ENCODE data around the gene KLF18. TPM values are rescaled to one million over a fixed set of nuclear protein-coding genes. Genes with fewer than 3 reads are reported as not detected.
"Not testable (repeated sequence)": the region's sequence is repeated elsewhere in the genome, so short reads cannot be mapped to it uniquely, and the experiment has no call there.

Gene KLF18
- total RNA-seq, 1 experiment from 2014 or later = not detected

DNA sequence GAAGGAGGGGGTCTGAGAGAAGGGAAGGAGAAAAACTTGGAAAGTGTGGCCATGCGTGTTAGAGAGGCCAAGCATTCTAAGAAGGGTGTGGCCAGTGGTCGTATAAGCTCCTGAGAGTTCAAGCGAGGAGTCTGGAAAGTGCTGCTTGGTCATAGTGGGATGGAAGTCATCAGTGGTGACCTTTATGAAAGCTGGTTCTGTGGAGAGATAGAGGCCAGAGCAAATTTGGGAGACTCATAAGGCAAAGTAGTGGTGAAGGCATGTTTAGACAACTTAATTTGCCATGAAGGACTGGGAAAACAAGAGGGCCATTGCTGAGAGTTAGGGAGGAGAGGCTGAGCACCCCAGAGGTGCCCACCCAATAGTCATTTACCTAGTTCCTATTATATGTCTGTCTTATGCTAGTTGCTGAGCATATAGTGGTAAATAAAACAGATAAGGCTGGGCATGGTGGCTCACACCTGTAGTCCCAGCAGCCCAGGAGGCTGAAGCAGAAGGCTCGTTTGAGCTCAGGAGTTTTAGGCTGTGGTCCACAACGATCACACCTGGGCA is 21.0 kb downstream of the KLF18 start:
- DNase-seq (ENCODE audit: low spot score) = no peak

DNA sequence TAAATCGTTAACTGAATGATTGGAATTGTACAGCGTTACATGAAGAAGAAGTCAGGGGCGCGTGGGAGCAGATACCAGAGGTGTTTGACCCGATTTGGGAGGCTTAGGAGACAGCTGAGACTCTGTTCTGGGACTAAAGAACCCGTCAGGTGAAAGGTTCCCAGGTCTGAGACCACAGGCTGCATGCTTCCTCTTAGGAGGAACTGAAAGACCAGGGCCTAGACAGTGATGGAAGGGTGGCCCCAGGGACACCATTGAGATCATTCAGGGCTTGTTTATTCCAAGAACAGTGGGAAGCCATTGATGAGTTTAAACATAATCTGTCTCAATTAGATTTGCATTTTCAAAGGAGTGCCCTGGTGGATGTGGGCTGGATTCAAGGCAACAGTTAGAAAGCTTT is 21.9 kb downstream of the KLF18 start:
- no peak for DNase-seq (ENCODE audit: low spot score)

DNA sequence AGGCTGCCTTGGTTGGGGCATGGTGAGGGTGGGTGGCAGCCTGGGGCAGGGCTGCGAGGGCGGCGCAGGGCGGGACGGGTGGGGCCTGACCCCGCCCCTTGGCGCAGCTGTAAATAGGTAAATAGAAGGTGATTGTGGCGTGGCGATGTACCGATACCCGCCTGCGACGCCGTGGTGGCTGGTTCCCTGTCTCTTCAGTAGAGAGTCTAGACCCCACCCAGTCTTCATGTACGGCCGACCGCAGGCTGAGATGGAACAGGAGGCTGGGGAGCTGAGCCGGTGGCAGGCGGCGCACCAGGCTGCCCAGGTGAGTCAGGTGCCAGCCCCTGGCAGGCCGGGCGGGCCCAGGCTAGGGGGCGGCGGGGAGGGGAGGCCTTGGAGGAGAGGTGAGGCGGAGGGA is 22.7 kb downstream of the KLF18 start, which contains the start of gene KLF17:
Gene KLF17, plus strand, starts transcription at position 140 of the 400 bp plus-strand sequence. Its CDS starts 87 bp downstream, at position 227.
- DNase-seq (ENCODE audit: low spot score) = no peak

DNA sequence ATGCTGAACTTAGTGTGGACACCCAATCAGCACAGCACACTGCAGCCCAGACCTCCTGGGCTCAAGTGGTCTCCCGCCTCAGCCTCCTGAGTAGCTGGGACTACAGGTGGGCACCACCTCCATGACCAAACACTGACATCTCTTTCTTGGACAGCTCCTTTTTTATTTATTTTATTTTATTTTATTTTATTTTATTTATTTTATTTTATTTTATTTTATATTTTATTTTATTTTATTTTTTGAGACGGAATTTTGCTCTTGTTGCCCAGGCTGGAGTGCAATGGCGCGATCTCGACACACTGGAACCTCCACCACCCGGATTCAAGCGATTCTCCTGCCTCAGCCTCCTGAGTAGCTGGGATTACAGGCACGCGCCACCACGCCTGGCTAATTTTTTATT is 24.2 kb downstream of the KLF18 start:
- not testable (repeated sequence) for DNase-seq (ENCODE audit: low spot score)

DNA sequence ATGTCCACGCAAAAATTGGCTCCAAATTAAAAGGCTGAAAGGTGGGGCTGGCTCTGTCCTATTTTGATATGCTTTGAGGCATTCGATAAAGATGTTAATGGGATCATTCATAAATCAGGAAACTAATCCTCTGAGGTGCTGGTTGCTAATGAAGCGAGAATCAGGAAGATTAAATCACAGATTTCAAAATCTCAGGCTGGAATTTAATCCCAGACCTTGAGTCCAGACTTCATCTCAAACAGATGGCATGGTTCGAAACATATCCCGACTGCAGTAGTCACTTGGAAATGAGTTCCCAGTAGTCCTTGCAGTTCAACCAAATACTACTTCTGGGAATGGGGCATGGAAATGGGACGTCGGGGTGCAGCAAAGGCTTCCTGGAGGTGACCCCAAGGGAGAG is 27.3 kb downstream of the KLF18 start:
- no peak for DNase-seq (ENCODE audit: low spot score)

DNA sequence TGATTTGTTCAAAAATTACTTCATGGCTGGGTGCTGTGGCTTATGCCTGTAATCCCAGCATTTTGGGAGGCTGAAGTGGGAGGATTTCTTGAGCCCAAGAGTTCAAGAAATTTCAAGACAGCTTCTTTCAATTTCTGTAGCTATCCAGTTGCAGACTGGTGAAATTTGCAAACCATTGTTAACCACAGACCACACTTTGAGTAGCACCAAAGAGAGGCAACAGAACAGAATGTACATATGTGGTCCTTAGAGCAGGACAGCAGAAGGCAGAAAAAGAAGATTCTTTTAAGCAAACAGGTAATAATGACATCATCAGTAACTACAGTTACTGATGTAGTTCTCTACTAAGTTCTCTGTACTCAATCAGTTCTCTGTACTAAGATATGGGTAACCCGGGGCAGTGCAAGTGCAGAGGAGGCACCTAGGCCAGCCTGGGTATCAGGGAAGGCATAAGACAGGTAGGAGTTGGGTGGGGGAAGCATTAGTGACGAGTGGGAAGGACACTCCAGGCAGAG is 28.3 kb downstream of the KLF18 start:
- no peak for DNase-seq (ENCODE audit: low spot score)

DNA sequence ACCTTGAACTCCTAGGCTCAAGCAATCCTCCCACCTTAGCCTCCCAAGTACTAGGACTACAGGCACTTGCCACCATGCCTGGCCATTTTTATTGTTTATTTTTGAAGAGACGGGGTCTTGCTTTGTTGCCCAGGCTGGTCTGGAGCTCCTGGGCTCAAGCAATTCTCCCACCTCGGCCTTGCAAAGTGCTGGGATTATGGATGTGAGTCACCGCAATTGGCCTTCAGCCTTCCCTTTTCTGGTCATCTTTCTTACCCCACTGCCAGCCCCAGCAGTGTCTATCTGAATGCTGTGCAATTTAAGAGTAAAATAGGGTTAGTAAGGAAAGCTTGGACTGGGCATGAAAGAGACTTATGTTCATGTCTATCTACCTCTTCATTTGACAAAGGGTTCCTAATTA is 28.9 kb downstream of the KLF18 start:
- DNase-seq (ENCODE audit: low spot score) = no peak

DNA sequence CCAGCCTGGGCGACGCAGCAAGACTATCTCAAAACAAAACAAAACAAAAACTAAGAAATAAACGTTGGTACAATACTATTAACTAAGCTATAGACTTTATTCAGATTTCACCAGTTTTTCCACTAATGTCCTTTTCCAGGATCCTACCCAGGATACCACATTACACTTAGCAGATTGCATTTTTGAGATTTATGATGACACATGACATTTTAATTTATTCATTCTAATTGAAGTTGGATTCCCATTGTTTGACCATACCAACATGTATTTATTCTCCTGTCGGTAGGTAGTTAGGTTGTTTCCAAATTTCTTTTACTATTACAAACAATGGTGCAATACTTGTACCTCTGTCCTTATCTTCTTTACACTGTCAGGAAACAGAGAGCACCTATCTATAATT is 29.6 kb downstream of the KLF18 start:
- DNase-seq (ENCODE audit: low spot score) = no peak

DNA sequence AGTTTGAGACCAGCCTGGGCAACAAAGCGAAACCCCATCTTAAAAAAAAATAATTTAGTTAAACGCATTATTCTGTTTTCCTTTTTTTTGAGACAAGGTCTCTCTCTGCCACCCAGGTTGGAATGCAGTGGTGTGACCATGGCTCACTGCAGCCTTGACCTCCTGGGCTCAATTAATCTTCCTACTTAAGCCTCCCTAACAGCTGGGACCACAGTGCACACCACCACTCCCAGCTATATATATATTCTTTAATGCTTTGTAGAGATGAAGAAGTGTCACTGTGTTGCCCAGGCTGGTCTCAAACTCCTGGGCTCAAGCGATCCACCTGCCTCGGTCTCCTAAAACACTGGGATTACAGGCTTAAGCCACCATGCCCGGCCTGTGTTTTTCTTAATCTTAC is 30.5 kb downstream of the KLF18 start:
- DNase-seq (ENCODE audit: low spot score) = no peak

DNA sequence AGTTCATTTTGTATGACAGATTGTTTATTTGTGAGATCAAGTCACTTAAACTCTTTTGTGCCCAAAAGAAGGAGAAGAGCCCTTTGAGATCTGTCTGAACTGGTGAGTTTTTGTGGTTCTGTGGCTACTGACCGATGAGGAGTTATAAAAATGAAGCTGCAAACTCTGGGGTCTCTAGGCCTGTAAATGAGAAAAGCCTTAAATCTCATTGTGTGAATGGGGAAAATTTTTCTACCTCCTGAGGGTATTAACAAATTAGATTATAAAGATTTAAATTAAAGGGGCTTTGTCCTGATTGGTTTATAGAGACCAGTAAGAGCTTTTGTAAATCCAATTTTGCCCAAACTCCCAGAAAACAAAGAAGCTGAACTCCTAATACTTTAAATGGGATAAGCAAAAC is 32.5 kb downstream of the KLF18 start:
- no peak for DNase-seq (ENCODE audit: low spot score)

DNA sequence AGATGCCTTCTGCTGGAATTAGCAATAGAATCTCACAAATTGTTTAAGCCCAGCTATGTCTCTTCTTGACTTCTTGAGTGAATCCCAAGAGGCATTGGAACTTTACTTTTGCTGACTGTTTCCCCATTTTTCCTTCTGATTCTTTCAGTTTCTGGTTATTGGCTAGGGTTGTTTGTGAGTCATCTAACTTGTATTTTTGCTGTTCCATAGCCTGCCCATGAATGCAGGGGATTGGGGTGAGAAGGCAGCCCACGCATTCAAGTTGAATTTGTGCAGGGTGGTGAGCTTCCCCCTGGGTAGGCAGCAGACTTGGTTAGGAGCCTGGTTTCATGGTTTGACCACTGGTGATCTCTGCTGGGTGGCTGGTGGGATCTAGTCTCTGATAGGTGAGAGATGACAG is 33.2 kb downstream of the KLF18 start:
- no peak for DNase-seq (ENCODE audit: low spot score)

DNA sequence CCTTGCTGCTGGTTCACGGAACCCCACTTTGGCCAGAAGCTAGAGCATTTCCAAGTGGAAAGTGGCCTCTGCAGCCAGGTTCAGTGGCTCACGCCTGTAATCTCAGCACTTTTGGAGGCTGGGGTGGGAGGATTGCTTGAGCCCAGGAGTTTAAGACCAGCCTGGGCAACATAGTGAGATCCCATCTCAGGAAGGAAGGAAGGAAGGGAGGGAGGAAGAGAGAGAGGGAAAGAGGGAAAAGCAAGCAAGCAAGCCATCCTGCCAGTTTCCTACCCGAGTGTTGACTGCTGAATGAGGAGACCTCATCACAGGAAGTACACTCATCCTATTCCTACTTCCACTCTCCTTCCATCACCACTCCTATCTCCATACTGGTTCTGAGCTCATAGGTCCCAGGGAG is 35.6 kb downstream of the KLF18 start:
- DNase-seq (ENCODE audit: low spot score) = no peak

DNA sequence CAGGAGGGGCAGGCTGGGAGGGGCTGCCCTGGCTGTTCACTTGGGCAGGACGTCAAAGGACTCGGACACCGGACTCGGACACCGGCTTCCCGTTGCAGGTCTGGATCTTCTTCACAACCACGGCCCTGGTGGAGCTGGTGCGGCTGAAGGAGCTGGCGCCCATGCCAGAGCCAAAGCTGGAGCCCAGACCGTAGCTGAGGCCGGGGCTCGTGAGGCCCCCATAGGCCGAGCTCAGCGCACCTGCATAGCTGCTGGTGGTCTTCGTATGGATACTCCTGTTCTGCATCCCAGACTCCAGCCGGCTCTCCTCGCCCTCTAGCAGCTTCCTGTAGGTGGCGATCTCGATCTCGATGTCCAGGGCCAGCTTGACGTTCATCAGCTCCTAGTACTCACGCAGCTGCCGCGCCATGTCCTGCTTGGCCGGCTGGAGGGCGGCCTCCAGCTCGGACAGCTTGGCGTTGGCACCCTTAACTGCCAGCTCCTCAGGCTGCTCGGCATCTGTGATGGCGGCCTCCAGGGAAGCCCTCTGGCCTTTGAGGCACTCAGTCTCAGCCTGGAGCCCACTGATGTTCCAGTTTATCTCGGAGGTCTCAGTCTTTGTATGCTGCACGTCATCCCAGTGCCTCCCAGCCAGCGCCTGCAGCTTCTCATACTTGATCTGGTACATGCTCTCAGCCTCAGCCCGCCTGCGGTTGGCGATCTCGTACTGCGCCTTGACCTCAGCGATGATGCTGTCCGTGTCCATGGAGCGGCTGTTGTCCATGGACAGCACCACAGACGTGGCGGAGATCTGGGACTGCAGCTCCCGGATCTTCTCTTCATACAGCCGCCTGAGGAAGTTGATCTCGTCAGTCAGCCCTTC is 37.9 kb downstream of the KLF18 start:
- no peak for DNase-seq (ENCODE audit: low spot score)

DNA sequence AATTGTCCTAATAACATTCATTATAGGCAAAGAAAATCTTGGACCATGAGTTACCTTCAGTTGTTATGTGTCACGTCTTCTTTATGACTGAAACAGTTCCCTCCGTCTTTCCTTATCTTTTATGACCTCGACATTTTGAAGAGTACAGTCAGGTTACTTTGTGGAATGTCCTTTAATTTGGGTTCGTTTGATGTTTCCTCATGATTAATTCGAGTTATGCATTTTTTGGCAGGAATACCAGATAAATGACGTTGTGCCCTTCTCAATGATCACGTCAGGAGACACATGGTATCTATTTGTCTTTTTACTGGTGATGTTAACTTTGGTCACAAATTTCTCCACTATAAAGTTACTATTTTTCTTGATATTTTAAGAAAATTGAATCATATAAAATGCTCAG is 40.1 kb downstream of the KLF18 start:
- no peak for DNase-seq (ENCODE audit: low spot score)

DNA sequence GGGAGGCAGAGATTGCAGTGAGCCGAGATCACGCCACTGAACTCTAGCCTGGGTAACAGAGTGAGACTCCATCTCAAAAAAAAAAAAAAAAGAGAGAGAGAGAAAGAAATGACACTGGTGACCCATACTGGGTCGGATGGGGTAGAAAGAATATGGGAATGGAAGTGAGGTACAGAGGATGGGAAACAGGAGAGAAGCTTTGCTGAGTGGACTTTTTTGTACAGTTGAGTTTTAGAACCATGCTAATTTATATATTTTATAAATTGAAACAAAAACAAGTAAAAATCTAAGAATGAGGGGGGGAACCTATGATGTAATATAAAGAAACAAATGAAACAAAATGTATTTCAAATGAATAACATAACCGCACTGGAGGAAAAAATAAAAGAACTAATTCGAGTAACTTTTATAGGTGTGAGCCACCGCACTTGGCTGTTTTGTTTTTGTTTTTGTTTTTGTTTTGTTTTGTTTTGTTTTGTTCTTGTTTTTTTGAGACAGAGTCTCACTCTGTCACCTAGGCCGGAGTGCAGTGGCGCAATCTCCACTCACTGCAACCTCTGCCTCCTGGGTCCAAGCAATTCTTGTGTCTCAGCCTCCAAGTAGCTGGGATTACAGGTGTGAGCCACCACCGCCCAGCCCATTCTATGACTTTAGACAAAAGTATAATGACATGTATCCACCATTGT is 41.1 kb downstream of the KLF18 start:
- DNase-seq (ENCODE audit: low spot score) = no peak

DNA sequence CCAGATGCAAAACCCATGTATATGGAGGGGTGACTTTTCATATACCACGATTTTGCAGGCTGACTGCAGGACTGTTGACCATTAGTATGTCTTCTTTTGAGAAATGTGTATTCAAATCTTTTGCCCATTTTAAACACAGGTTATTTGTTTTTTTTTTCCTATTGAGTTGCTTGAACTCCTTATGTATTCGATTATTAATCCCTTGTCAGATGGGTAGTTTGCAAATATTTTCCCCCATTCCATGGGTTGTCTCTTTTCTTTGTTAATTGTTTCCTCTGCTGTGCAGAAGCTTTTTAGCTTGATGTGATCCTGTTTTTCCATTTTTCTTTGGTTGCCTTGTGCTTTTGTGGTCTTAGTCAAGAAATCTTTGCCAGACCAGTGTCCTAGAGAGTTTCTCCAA is 47.4 kb downstream of the KLF18 start:
- DNase-seq (ENCODE audit: low spot score) = no peak

DNA sequence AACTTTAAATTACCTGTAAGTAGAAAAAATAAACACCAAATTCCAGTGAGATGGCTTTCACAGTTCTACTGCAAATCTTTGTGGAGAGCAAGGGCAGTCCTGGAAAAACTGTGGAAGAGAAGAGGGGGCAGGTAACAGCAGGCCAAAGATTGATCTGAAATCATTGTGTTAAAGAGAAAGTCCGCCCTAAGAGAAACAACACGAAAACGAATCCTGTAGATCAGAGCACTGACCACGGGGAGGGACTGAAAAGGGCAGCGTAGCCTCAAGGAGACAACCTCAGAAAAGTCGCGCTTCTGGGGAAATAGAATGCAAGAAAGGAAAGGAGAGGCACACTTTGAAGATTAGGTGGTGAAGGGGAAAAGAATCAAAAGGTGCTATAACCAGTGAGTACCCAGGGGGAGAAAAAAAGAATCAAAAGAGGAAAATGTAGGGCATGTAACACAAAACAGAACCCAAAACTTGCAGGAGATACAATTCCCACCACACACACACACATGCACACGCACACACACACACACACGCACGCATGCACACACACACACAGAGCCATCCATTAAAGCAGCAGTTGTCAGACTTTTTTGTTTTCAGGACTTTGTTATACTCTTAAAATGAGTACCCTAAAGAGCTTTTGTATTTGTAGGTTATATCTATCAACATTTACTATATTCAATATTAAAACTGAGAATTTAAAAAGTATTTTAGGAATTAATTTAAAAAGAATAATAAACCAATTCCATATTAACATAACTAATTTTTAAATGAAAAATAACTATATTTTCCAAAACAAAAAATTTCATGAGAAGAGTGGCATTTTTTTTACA is 50.8 kb downstream of the KLF18 start:
- DNase-seq (ENCODE audit: low spot score) = no peak

DNA sequence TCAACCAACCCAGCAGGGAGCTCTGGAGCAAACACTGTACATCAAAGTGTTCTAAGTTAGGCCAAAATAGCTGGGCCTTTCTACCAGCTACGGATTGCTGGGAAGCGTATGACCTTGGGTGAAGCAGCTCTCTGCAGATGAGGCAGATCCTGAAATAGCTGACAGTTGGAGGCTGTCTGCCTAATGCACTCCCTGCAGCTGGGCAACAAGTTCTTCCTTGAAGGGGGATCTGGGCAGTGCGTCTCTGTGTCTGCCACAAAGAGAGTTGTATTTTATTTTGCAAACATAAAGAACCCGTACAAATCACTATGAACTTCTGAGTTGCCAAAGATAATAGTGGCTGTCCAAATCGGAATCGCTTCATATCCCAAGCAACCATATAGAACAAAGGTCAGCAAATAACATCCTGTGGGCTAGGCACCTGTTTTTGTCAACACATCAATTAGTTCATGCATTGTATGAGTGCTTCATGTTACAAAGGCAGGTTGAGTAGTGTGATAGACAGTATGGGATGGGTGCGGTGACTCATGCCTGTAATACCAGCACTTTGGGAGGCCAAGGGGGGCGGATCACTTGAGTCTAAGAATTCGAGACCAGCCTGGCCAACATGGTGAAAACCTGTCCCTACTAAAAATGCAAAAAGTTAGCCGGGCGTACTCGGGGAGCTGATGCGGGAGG is 51.9 kb downstream of the KLF18 start:
- DNase-seq (ENCODE audit: low spot score) = no peak

All from H4 (cell line).